Measurements from ENCODE around the gene EARS2. TPM values are rescaled to one million over a fixed set of nuclear protein-coding genes. Genes with fewer than 3 reads are reported as not detected.

The EARS2 gene
- total RNA-seq, 1 donor from 2014 or later, result 19.7 TPM

DNA sequence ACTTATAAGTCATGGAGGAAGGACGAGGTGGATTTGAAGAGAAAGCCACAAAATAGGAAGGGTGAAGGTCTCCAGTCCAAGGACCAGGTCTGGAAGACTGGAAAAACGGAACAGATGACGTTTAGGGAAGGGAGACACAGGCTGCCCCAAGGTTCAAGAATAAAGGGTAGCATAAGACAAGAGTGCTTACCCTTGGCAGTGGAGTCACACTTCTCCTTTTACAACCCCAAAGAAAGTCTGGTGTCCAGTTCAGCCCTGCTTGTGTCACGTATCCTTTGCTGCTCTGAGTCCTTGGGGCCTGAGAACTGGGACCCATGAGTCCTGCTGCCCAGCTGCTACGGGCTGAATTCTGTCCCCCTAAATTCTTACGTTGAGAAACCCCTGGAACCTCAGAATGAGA, 33.8 kb downstream of the EARS2 start:
- no peaks in the 10 kb centered on the region for H3K27me3 ChIP-seq
- Mint-ChIP-seq H3K9me3 (no peaks in the 10 kb centered on the region), H3K4me3 (no peak overlapping the region), H3K27me3 (ENCODE audit: insufficient read depth, low read depth) (no peaks in the 10 kb centered on the region), H3K36me3 (peaks cover 26% of the 10 kb centered on the region), H3K4me1 (no peaks in the 10 kb centered on the region), H3K27ac (no peak overlapping the region)
- H3K9ac ChIP-seq, result no peak overlapping the region
- H2AFZ ChIP-seq (replicated peaks), result no peak overlapping the region
- no peak for DNase-seq (ENCODE audit: low spot score)
- H3K4me3 ChIP-seq, result no peak overlapping the region
- H3K9me3 ChIP-seq (ENCODE audit: low read depth), result no peaks in the 10 kb centered on the region
- H3K79me2 ChIP-seq (ENCODE audit: low read depth), result no peaks in the 10 kb centered on the region
- no peaks in the 10 kb centered on the region for H3F3A ChIP-seq (ENCODE audit: low read depth)
- no peaks in the 10 kb centered on the region for H4K20me1 ChIP-seq (ENCODE audit: low read depth)
- no peak for TF ChIP-seq EZH2phosphoT487 (IDR thresholded peaks at IDR 0.05)
- TF ChIP-seq, protein P1, sequence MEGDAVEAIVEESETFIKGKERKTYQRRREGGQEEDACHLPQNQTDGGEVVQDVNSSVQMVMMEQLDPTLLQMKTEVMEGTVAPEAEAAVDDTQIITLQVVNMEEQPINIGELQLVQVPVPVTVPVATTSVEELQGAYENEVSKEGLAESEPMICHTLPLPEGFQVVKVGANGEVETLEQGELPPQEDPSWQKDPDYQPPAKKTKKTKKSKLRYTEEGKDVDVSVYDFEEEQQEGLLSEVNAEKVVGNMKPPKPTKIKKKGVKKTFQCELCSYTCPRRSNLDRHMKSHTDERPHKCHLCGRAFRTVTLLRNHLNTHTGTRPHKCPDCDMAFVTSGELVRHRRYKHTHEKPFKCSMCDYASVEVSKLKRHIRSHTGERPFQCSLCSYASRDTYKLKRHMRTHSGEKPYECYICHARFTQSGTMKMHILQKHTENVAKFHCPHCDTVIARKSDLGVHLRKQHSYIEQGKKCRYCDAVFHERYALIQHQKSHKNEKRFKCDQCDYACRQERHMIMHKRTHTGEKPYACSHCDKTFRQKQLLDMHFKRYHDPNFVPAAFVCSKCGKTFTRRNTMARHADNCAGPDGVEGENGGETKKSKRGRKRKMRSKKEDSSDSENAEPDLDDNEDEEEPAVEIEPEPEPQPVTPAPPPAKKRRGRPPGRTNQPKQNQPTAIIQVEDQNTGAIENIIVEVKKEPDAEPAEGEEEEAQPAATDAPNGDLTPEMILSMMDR (IDR thresholded peaks at IDR 0.05), result no peak
- no peak for TF ChIP-seq EZH2 (IDR thresholded peaks at IDR 0.05)
- no peaks in the 10 kb centered on the region for H3K4me1 ChIP-seq
- H3K27ac ChIP-seq, result no peak overlapping the region
- no peak overlapping the region for H3K4me2 ChIP-seq
- H3K36me3 ChIP-seq, result no peaks in the 10 kb centered on the region

GRCh38 chr16:23521965-23522364, 35.2 kb downstream of the EARS2 start:
- no peaks in the 10 kb centered on the region for H3K4me1 ChIP-seq

GRCh38 chr16:23521037-23521743, 36.0 kb downstream of the EARS2 start:
- no peak overlapping the region for H2AFZ ChIP-seq (replicated peaks)
- H3K27ac ChIP-seq, result no peak overlapping the region
- H3K4me2 ChIP-seq, result no peak overlapping the region
- no peaks in the 10 kb centered on the region for H4K20me1 ChIP-seq (ENCODE audit: low read depth)
- H3K9me3 ChIP-seq (ENCODE audit: low read depth), result no peaks in the 10 kb centered on the region
- no peak for DNase-seq (ENCODE audit: low spot score)
- no peaks in the 10 kb centered on the region for H3F3A ChIP-seq (ENCODE audit: low read depth)
- TF ChIP-seq EZH2 (IDR thresholded peaks at IDR 0.05), result no peak
- no peak for TF ChIP-seq EZH2phosphoT487 (IDR thresholded peaks at IDR 0.05)
- TF ChIP-seq, protein P1 (IDR thresholded peaks at IDR 0.05), result no peak
- no peaks in the 10 kb centered on the region for H3K79me2 ChIP-seq (ENCODE audit: low read depth)
- H3K9me3 Mint-ChIP-seq, result no peaks in the 10 kb centered on the region
- H3K27me3 Mint-ChIP-seq (ENCODE audit: insufficient read depth, low read depth), result no peaks in the 10 kb centered on the region
- no peak overlapping the region for H3K27ac Mint-ChIP-seq
- no peak overlapping the region for H3K4me3 ChIP-seq
- no peaks in the 10 kb centered on the region for H3K27me3 ChIP-seq
- H3K4me3 Mint-ChIP-seq, result no peak overlapping the region
- no peaks in the 10 kb centered on the region for H3K4me1 ChIP-seq
- H3K4me1 Mint-ChIP-seq, result no peaks in the 10 kb centered on the region
- no peaks in the 10 kb centered on the region for H3K36me3 ChIP-seq
- H3K9ac ChIP-seq, result no peak overlapping the region
- peaks cover 25% of the 10 kb centered on the region for H3K36me3 Mint-ChIP-seq

More at GRCh38 chr16:23521965-23522364, 35.2 kb downstream of the EARS2 start:
- Histone ChIP-seq H3K36me3 (no peaks in the 10 kb centered on the region), H3K9me3 (ENCODE audit: low read depth) (no peaks in the 10 kb centered on the region), H4K20me1 (ENCODE audit: low read depth) (no peaks in the 10 kb centered on the region), H3F3A (ENCODE audit: low read depth) (no peaks in the 10 kb centered on the region), H2AFZ (replicated peaks) (no peak overlapping the region), H3K9ac (no peak overlapping the region), H3K79me2 (ENCODE audit: low read depth) (no peaks in the 10 kb centered on the region), H3K4me3 (no peak overlapping the region), H3K4me2 (no peak overlapping the region), H3K27ac (no peak overlapping the region), H3K27me3 (no peaks in the 10 kb centered on the region)
- Mint-ChIP-seq H3K9me3 (no peaks in the 10 kb centered on the region), H3K4me1 (no peaks in the 10 kb centered on the region), H3K36me3 (peaks cover 26% of the 10 kb centered on the region), H3K4me3 (no peak overlapping the region), H3K27ac (no peak overlapping the region), H3K27me3 (ENCODE audit: insufficient read depth, low read depth) (no peaks in the 10 kb centered on the region)
- DNase-seq (ENCODE audit: low spot score), result no peak
- TF ChIP-seq, protein P1 (IDR thresholded peaks at IDR 0.05), result no peak
- TF ChIP-seq EZH2 (IDR thresholded peaks at IDR 0.05) (no peak), EZH2phosphoT487 (IDR thresholded peaks at IDR 0.05) (no peak)
